WI38 (cell line): Measurements from ENCODE around the gene NES.

Experiments
- H3K4me3 ChIP-seq: 2 replicates; pipeline ENCODE4 v1.5.1; 2011; ENCODE audit warnings: low read depth, mild to moderate bottlenecking, control low read depth, low read length
- TF ChIP-seq, protein P1 (sequence below): IDR thresholded peaks from 2 replicates; pipeline ENCODE4 v1.5.1; 2012; ENCODE audit warnings: low read depth, mild to moderate bottlenecking, control low read depth, low read length

Gene NES

DNA sequence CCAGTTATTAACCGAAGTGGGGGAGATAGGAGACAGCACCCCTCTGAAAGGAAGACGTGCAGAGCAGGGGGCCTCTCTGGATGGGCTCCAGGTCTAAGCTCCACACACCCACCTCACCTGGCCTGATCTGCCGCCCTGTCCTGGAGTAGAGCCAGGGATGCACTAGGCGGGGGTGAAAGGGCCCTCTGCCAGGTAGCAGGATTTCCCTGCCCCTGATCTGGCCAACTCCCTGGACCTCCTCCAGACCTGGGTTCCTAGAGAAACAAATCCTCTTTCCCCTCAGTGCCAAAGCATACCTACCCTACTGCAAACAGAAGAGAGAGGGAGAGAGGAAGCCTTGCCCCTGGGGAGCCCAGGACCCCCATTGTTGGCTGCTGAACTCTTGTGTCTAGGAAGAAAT lies 26.1 kb upstream of the NES start:
- TF ChIP-seq, protein P1, sequence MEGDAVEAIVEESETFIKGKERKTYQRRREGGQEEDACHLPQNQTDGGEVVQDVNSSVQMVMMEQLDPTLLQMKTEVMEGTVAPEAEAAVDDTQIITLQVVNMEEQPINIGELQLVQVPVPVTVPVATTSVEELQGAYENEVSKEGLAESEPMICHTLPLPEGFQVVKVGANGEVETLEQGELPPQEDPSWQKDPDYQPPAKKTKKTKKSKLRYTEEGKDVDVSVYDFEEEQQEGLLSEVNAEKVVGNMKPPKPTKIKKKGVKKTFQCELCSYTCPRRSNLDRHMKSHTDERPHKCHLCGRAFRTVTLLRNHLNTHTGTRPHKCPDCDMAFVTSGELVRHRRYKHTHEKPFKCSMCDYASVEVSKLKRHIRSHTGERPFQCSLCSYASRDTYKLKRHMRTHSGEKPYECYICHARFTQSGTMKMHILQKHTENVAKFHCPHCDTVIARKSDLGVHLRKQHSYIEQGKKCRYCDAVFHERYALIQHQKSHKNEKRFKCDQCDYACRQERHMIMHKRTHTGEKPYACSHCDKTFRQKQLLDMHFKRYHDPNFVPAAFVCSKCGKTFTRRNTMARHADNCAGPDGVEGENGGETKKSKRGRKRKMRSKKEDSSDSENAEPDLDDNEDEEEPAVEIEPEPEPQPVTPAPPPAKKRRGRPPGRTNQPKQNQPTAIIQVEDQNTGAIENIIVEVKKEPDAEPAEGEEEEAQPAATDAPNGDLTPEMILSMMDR: no peak
- H3K4me3 ChIP-seq: no peak overlapping the region

DNA sequence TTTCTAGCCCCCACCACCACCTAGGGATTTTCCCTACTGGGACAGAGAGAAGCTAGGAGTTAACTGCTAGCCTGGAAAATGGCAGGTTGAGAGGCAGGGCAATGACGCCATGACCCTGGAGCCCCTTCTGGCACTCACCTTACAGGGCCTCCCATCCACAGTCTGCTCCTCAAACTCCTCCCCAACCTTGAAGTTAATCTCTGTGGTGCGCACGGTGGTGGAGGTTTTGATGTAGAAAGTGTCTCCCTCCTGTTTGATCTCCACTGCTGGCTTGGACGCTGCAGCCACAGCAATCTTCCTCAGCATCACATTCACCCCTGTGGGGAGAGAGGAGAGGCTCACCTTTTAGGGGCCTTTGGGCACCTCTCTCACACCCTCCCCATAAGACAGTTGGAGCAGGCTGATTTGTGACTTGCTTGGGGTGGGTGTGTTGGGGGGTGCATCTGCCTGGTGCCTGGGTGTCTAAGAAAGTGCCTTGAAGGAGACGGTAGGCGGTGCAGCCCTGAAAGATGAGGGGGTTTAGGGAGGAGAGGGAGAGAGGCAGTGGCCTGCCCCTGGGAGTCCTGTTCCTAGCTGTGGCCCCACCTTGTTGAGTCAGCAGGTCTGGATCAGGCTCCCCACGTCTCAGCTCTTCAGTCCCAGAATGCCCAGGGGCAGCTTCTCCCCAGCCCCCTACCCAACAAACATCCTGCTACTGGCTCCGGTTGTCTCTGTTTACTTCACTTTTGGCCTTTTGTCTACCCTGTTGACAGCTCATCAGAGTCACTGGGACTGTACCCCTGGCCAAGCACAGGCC lies 23.7 kb upstream of the NES start:
- TF ChIP-seq, protein P1: no peak
- H3K4me3 ChIP-seq: no peak overlapping the region

DNA sequence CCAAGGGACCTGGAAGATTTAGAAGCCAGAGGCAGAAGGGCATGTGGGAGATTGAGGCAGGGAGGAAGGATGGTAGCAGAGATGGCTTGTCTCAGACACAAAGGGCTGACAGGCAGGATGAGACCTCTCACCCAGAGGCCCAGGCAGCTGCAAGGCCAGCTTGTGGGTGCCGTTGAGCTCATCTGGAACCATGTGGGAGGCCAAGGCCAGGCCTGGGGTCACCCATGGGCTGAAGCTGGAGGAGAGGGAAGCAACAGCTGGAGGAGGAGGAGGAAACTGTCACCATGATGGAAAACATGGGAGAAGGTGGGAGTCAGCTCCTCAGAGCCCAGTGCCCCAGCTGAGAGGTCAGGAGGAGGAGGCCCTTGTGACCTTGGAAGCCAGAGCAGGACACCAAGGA lies 21.8 kb upstream of the NES start:
- TF ChIP-seq, protein P1: no peak
- no peak overlapping the region for H3K4me3 ChIP-seq

GRCh38 chr1:156697481-156697880 lies 20.3 kb upstream of the NES start:
- TF ChIP-seq, protein P1: no peak
- no peak overlapping the region for H3K4me3 ChIP-seq

- TF ChIP-seq, protein P1: no peak
- H3K4me3 ChIP-seq: no peak overlapping the region
Observed at GRCh38 chr1:156696755-156697154, 19.5 kb upstream of the NES start.

DNA sequence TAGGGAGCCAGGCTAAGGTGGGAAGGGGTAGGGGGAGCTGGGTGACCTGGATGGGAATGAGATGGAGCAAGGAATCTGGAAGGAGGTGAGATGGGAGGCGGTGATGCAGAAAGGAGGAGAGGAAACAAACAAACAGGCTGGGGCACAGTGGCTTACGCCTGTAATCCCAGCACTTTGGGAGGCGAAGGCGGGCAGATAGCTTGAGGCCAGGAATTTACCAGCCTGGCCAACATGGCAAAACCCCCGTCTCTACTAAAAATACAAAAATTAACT lies 17.4 kb upstream of the NES start:
- no peak overlapping the region for H3K4me3 ChIP-seq
- TF ChIP-seq, protein P1: no peak

DNA sequence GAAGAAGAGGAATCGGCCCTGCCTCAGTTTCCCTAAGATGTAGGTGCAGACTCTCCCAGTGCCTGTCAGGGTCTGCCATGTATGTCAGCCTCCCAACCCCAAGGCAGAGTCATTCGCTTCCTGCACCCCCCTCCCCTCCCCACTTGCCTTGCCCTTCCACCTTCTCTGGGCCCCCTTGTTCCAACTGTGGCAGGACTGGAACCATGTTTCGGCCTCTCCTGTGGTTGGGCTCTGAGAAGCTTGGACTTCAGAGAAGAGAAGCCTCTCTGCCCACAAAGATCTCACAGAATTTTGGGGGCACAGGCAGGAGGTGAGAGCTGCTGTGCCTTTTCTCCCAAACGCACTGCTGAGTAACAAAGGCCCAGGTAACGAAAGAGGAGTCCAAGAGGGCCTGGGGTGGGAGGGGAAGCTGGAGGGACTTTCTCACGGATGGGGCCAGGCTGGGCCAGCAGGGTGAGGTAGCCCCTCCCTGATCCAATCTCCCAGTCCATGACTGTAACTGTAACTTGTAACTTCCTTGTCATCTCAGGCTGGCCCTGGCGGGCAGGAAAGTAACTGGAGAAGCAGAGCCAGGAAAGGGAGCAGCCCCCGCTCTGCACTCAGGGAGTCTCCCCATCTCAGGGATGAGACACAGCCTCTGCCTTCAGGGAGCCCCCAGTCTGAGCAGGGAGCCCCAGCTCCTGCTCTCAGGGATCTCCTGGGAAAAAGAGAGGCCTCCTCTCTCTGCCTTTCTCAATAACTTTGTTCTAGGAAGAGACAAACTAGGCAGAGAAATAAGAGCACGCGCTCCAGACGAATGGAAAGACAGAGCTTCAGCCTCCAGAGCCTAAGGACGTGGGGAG lies 16.9 kb upstream of the NES start:
- H3K4me3 ChIP-seq: no peak overlapping the region
- TF ChIP-seq, protein P1: no peak
